SU-DHL-6 (cell line): ENCODE results near the gene CDK19.

Source experiments
- CTCF ChIP-seq: fragments of 200-600 bp; sonication (generic); IDR thresholded peaks from one replicate; pipeline ENCODE4 v1.5.1; 2017; ENCODE audit warnings: antibody characterized with exemption, mild to moderate bottlenecking, low read length, moderate library complexity; ENCODE audit not compliant: insufficient read depth, poor library complexity, severe bottlenecking
- EZH2phosphoT487 ChIP-seq: fragments of 200-600 bp; sonication (generic), shearing (Covaris generic); conservative IDR thresholded peaks from 2 replicates; pipeline ENCODE4 v1.6.1; 2018; ENCODE audit warnings: mild to moderate bottlenecking, antibody characterized with exemption, low read length, moderate library complexity, mixed read lengths

DNA sequence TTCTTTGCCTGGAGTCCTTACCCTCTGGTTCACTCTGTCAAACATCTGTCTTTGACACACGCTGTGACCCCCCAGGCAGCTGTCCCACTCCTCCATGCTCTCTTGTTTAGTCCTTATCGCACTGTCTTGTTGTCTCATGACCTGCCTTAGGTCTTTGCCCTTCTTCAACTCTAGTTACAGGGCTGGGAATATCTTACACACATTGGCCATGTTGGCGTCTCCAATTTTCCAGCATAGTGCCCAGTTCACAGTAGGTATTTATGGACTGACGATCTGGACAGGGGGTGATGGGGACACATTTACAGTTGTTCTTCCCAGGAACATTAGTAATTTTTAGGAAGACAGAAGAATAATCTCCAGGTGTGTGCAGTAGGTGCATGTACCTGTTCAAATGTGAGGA lies 209.1 kb downstream of the CDK19 start:
- TF ChIP-seq CTCF (no peak), EZH2phosphoT487 (no peak)
